ENCODE data around the gene ALKBH7. TPM values are rescaled to one million over a fixed set of nuclear protein-coding genes. Genes with fewer than 3 reads are reported as not detected.
"Not testable (repeated sequence)": the region's sequence is repeated elsewhere in the genome, so short reads cannot be mapped to it uniquely, and the experiment has no call there.

Gene ALKBH7
- total RNA-seq, 4 donors from 2014 or later, result 55.2 to 109 (median 71.8) TPM

DNA sequence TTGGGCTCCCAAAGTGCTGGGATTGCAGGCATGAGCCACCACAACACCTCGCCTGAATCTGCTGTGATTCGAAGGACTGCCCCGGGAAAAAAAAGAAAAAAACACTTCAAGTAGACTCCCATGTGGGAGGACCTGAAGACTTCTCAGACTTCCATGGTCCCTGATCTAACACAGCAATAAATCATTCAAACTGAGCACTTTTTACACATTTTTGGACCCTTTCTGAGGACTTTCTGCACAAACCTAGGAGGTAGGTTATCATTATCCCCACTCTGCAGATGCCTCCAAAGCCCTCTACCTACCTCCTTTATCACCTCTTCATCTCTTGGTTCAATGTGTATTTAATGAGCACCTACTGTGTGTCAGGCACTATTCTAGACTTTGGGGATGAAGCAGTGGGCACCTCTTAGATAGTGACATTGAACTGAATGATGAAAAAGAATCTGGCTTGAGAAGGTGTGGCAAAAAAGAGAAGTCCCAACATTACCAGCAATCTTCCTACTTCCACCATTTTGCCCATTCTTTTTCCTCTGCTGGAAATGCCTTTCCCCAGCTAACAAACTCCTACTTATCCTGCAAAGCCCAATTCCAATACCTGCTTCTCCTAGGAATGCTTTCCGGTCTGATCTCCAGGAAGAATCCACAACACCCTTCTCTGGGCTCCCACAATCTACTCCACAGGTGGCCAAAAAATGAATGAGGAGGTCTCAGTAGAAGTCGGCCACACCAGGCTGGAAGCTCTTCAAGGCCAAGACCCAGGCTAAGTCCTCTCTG is 12.8 kb upstream of the ALKBH7 start:
- intact Hi-C loops (cut with DNase I), result no loop called here
- Histone ChIP-seq H3K9me3 (no peaks in the 10 kb centered on the region), H3K4me1 (peaks cover 7 to 21% (median 18%) of the 10 kb centered on the region in 4 donors), H3K27ac (replicated peaks in 1 of 4) (no peak overlapping the region), H3K27me3 (no peaks in the 10 kb centered on the region), H3K4me3 (no peak overlapping the region), H3K36me3 (peaks cover 8 to 17% (median 15%) of the 10 kb centered on the region in 4 donors)
- 88% methylated on average over 5 of the region's 5 CpGs for WGBS
- no peak for DNase-seq (ENCODE audit: extremely low spot score)
- TF ChIP-seq POLR2A (IDR thresholded peaks at IDR 0.05; ENCODE audit: low read depth), result no peak
- TF ChIP-seq EP300 (IDR thresholded peaks at IDR 0.05), result no peak
- TF ChIP-seq, protein P1, sequence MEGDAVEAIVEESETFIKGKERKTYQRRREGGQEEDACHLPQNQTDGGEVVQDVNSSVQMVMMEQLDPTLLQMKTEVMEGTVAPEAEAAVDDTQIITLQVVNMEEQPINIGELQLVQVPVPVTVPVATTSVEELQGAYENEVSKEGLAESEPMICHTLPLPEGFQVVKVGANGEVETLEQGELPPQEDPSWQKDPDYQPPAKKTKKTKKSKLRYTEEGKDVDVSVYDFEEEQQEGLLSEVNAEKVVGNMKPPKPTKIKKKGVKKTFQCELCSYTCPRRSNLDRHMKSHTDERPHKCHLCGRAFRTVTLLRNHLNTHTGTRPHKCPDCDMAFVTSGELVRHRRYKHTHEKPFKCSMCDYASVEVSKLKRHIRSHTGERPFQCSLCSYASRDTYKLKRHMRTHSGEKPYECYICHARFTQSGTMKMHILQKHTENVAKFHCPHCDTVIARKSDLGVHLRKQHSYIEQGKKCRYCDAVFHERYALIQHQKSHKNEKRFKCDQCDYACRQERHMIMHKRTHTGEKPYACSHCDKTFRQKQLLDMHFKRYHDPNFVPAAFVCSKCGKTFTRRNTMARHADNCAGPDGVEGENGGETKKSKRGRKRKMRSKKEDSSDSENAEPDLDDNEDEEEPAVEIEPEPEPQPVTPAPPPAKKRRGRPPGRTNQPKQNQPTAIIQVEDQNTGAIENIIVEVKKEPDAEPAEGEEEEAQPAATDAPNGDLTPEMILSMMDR (IDR thresholded peaks at IDR 0.05), result no peak
- no peak for TF ChIP-seq POLR2AphosphoS5 (IDR thresholded peaks at IDR 0.05)

DNA sequence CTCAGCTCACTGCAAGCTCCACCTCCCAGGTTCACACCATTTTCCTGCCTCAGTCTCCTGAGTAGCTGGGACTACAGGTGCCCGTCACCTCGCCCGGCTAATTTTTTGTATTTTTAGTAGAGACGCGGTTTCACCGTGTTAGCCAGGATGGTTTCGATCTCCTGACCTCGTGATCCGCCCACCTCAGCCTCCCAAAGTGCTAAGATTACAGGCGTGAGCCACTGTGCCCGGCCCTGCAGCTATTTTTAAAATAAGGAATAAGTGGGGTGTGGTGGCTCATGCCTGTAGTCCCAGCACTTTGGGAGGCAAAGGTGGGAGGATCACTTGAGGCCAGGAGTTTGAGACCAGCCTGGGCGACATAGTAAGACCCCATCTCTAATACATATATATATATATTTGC is 12.1 kb upstream of the ALKBH7 start:
- H3K27me3 ChIP-seq; H3K27ac ChIP-seq (replicated peaks in 1 of 4); H3K4me3 ChIP-seq; DNase-seq (ENCODE audit: extremely low spot score); H3K9me3 ChIP-seq; intact Hi-C loops (cut with DNase I): not testable (repeated sequence)
- WGBS, result 97% methylated on average over 12 of the region's 12 CpGs
- Histone ChIP-seq H3K4me1 (peaks cover 7 to 21% (median 18%) of the 10 kb centered on the region in 4 donors), H3K36me3 (peaks cover 8 to 23% (median 22%) of the 10 kb centered on the region in 4 donors)

DNA sequence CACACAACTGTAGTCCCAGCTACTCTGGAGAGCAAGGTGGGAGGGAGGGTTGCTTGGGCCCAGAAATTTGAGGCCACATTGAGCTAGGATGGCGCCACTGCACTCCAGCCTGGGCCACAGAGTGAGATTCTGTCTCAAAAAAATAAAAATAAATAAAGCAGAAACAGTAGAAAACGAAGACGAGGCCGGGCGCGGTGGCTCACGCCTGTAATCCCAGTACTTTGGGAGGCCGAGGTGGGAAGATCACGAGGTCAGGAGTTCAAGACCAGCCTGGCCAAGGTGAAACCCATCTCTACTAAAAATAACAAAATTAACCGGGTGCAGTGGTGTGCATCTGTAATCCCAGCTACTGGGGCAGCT is 11.8 kb upstream of the ALKBH7 start:
- peak overlapping the region; percentile 87 to 92 (median 90) for H3K27ac ChIP-seq (replicated peaks in 1 of 4)
- 87% methylated on average over 10 of the region's 10 CpGs for WGBS
- H3K27me3 ChIP-seq; intact Hi-C loops (cut with DNase I); DNase-seq (ENCODE audit: extremely low spot score); H3K9me3 ChIP-seq: not testable (repeated sequence)
- peaks cover 8 to 27% (median 26%) of the 10 kb centered on the region in 4 donors for H3K36me3 ChIP-seq
- peak overlapping the region; percentile 71 to 93 (median 88) for H3K4me3 ChIP-seq
- peaks cover 7 to 21% (median 18%) of the 10 kb centered on the region in 4 donors for H3K4me1 ChIP-seq

DNA sequence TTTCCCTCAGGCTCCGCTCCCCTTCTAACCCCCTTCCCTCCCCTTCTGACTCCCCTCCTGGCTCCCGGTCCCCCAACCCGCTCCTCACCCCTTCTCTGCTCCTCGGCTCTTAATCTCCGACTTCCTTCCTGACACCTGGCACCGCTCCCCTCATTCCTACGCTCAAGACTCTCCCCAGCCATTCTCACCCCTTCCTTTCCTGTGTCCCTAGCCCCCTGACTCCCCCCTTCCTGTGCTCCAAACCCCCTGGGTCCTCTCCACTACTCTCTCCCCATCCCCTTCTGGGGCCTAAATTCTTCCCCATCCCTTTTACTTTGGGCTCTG is 10.6 kb upstream of the ALKBH7 start:
- Histone ChIP-seq H3K27me3 (no peaks in the 10 kb centered on the region), H3K9me3 (no peaks in the 10 kb centered on the region), H3K36me3 (peaks cover 20 to 39% (median 38%) of the 10 kb centered on the region in 4 donors), H3K4me3 (peak overlapping the region; percentile 71 to 93 (median 88)), H3K27ac (replicated peaks in 1 of 4) (peak overlapping the region; percentile 87 to 92 (median 90)), H3K4me1 (peaks cover 7 to 21% (median 18%) of the 10 kb centered on the region in 4 donors)
- intact Hi-C loops (cut with DNase I), result no loop called here
- TF ChIP-seq POLR2AphosphoS5 (IDR thresholded peaks at IDR 0.05), result no peak
- TF ChIP-seq, protein P1 (IDR thresholded peaks at IDR 0.05), result no peak
- 1% methylated on average over 7 of the region's 7 CpGs for WGBS
- DNase-seq (ENCODE audit: extremely low spot score), result no peak

DNA sequence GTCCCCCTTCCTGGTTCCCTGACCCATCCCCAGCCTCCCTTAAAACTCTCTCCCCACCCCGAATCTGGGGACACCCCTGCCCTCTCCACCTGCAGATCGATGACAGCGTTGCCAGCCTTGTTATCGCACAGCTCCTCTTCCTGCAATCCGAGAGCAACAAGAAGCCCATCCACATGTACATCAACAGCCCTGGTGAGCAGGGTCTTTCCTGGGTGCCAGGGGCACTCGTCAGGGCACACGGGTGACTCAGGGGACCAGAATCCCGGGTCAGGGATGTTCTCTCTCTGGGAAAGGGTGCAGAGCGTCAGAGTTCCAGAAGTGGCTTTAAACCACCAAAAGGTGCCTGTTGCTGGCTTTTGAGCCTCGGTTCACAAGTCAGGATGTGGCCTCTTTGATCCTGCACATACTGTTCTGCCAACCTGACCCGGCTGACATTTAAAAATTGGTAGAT is 10.2 kb upstream of the ALKBH7 start:
- Histone ChIP-seq H3K27me3 (no peaks in the 10 kb centered on the region), H3K36me3 (peaks cover 21 to 43% (median 42%) of the 10 kb centered on the region in 4 donors), H3K4me1 (peaks cover 7 to 21% (median 18%) of the 10 kb centered on the region in 4 donors), H3K27ac (replicated peaks in 1 of 4) (peak overlapping the region; percentile 87 to 92 (median 90)), H3K9me3 (no peaks in the 10 kb centered on the region), H3K4me3 (peak overlapping the region; percentile 71 to 93 (median 88))
- no peak for DNase-seq (ENCODE audit: extremely low spot score)
- intact Hi-C loops (cut with DNase I), result no loop called here
- TF ChIP-seq POLR2A (IDR thresholded peaks at IDR 0.05; ENCODE audit: low read depth), result no peak
- TF ChIP-seq, protein P1 (IDR thresholded peaks at IDR 0.05), result no peak
- 25% methylated on average over 11 of the region's 11 CpGs for WGBS

DNA sequence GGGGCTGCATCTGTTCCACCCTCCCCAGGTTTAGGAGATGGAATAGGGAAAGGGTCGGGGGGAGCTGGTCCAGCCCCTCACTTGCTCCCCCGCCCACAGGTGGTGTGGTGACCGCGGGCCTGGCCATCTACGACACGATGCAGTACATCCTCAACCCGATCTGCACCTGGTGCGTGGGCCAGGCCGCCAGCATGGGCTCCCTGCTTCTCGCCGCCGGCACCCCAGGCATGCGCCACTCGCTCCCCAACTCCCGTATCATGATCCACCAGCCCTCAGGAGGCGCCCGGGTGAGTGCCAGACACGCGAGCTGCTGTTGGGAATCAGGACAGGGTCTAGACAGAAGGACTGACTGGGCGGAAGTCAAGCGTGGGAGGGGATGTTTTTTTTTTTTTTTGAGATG is 8.2 kb upstream of the ALKBH7 start:
- peaks cover 7 to 21% (median 18%) of the 10 kb centered on the region in 4 donors for H3K4me1 ChIP-seq
- H3K27ac ChIP-seq (replicated peaks in 1 of 4), result no peak overlapping the region
- no peaks in the 10 kb centered on the region for H3K27me3 ChIP-seq
- H3K9me3 ChIP-seq, result no peaks in the 10 kb centered on the region
- WGBS, result 99% methylated on average over 21 of the region's 21 CpGs
- intact Hi-C loops (cut with DNase I), result no loop called here
- H3K4me3 ChIP-seq, result no peak overlapping the region
- TF ChIP-seq POLR2AphosphoS5 (IDR thresholded peaks at IDR 0.05) (no peak), EP300 (IDR thresholded peaks at IDR 0.05) (no peak), POLR2A (IDR thresholded peaks at IDR 0.05; ENCODE audit: low read depth) (no peak)
- TF ChIP-seq, protein P1 (IDR thresholded peaks at IDR 0.05), result no peak
- DNase-seq (ENCODE audit: extremely low spot score), result no peak
- peaks cover 38 to 62% (median 61%) of the 10 kb centered on the region in 4 donors for H3K36me3 ChIP-seq
